Effector CD8-positive, alpha-beta T cell (primary cell): ENCODE results near the gene GTF2A2.
"Not testable (repeated sequence)": the region's sequence is repeated elsewhere in the genome, so short reads cannot be mapped to it uniquely, and the experiment has no call there.

Experiments
- DNase-seq: peaks from one replicate; lab custom pipeline; 2025; lab: John Stamatoyannopoulos, UW
- total RNA-seq, 4 experiments: gene quantifications; one replicate each; lab custom pipeline; 2026; lab: John Stamatoyannopoulos, UW

The GTF2A2 gene
- total RNA-seq: 21.2 to 26.6 (median 23.6) reads per million in 4 experiments

GRCh38 chr15:59656897-59657634 lies at the start of gene GTF2A2:
Gene GTF2A2 (minus strand): TSS chr15:59657515. CDS start chr15:59652277, 5,238 bp downstream.
- DNase-seq: peak; percentile 91

- no peak for DNase-seq
Observed at GRCh38 chr15:59703979-59704796, 46.9 kb upstream of the GTF2A2 start.

- no peak for DNase-seq
Observed at GRCh38 chr15:59702351-59702750, 45.0 kb upstream of the GTF2A2 start.

GRCh38 chr15:59701880-59702279 lies 44.6 kb upstream of the GTF2A2 start:
- DNase-seq: no peak

GRCh38 chr15:59699810-59700431 lies 42.6 kb upstream of the GTF2A2 start:
- DNase-seq: no peak

GRCh38 chr15:59698065-59698464 lies 40.8 kb upstream of the GTF2A2 start:
- DNase-seq: not testable (repeated sequence)

GRCh38 chr15:59696332-59696731 lies 39.0 kb upstream of the GTF2A2 start:
- no peak for DNase-seq

- DNase-seq: no peak
Observed at GRCh38 chr15:59694779-59695178, 37.5 kb upstream of the GTF2A2 start.

GRCh38 chr15:59691194-59691805 lies 34.0 kb upstream of the GTF2A2 start:
- peak; percentile 13 for DNase-seq

GRCh38 chr15:59689626-59690236 lies 32.4 kb upstream of the GTF2A2 start:
- peak; percentile 31 for DNase-seq

- DNase-seq: peak; percentile 97
Observed at GRCh38 chr15:59688782-59689625, 31.7 kb upstream of the GTF2A2 start, which contains the start of gene BNIP2. Gene BNIP2 (minus strand): TSS chr15:59689320. CDS start chr15:59682457, 6,863 bp downstream.

- peak; percentile 27 for DNase-seq
Observed at GRCh38 chr15:59688423-59688781, 31.1 kb upstream of the GTF2A2 start.

GRCh38 chr15:59687836-59688235 lies 30.5 kb upstream of the GTF2A2 start:
- DNase-seq: no peak

- DNase-seq: no peak
Observed at GRCh38 chr15:59686389-59686788, 29.1 kb upstream of the GTF2A2 start.

GRCh38 chr15:59685737-59686297 lies 28.5 kb upstream of the GTF2A2 start:
- no peak for DNase-seq

GRCh38 chr15:59680870-59681269 lies 23.6 kb upstream of the GTF2A2 start:
- no peak for DNase-seq

- no peak for DNase-seq
Observed at GRCh38 chr15:59680346-59680745, 23.0 kb upstream of the GTF2A2 start.

- DNase-seq: no peak
Observed at GRCh38 chr15:59678620-59679019, 21.3 kb upstream of the GTF2A2 start.

GRCh38 chr15:59678172-59678571 lies 20.9 kb upstream of the GTF2A2 start:
- no peak for DNase-seq

- DNase-seq: no peak
Observed at GRCh38 chr15:59676565-59676964, 19.2 kb upstream of the GTF2A2 start.
